GM19397 (cell line): Measurements from ENCODE around the gene PCDH8.
"Not testable (repeated sequence)": the region's sequence is repeated elsewhere in the genome, so short reads cannot be mapped to it uniquely, and the experiment has no call there.

Source experiments
- ATAC-seq: cut with Tn5 transposase; IDR thresholded peaks from one replicate; pipeline ENCODE4 v1.9.1; 2021; ENCODE audit warnings: mild to moderate bottlenecking, moderate library complexity; ENCODE audit not compliant: unreplicated experiment

The PCDH8 gene

GRCh38 chr13:52850396-52851136, 2.1 kb upstream of the PCDH8 start:
- peak; percentile 46 for ATAC-seq

- ATAC-seq, result no peak
Measured at GRCh38 chr13:52850072-52850395, 1.6 kb upstream of the PCDH8 start.

- ATAC-seq, result no peak
Measured at GRCh38 chr13:52849291-52850071, 1.0 kb upstream of the PCDH8 start.

- ATAC-seq, result no peak
Measured at GRCh38 chr13:52847682-52848432, 583 bp downstream of the PCDH8 start.

GRCh38 chr13:52847322-52847681, 1.1 kb downstream of the PCDH8 start:
- no peak for ATAC-seq

GRCh38 chr13:52846567-52847321, 1.7 kb downstream of the PCDH8 start:
- no peak for ATAC-seq

GRCh38 chr13:52845766-52846566, 2.5 kb downstream of the PCDH8 start:
- no peak for ATAC-seq

- no peak for ATAC-seq
Measured at GRCh38 chr13:52845334-52845761, 3.1 kb downstream of the PCDH8 start.

GRCh38 chr13:52844836-52845235, 3.6 kb downstream of the PCDH8 start:
- no peak for ATAC-seq

- no peak for ATAC-seq
Measured at GRCh38 chr13:52842441-52842840, 6.0 kb downstream of the PCDH8 start.

- no peak for ATAC-seq
Measured at GRCh38 chr13:52840066-52840465, 8.4 kb downstream of the PCDH8 start.

- no peak for ATAC-seq
Measured at GRCh38 chr13:52838433-52839107, 9.9 kb downstream of the PCDH8 start.

GRCh38 chr13:52837850-52838249, 10.6 kb downstream of the PCDH8 start:
- ATAC-seq, result no peak

GRCh38 chr13:52835071-52835839, 13.2 kb downstream of the PCDH8 start:
- no peak for ATAC-seq

- ATAC-seq, result no peak
Measured at GRCh38 chr13:52833296-52833875, 15.1 kb downstream of the PCDH8 start.

- no peak for ATAC-seq
Measured at GRCh38 chr13:52832313-52832712, 16.1 kb downstream of the PCDH8 start.

GRCh38 chr13:52830946-52831345, 17.5 kb downstream of the PCDH8 start:
- ATAC-seq, result no peak

GRCh38 chr13:52827839-52828238, 20.6 kb downstream of the PCDH8 start:
- no peak for ATAC-seq

GRCh38 chr13:52817886-52818285, 30.6 kb downstream of the PCDH8 start:
- ATAC-seq, result not testable (repeated sequence)
